Activated CD4-positive, alpha-beta T cell treated with anti-CD3 and anti-CD28 coated beads, Interleukin-2, amount 50 U/mL, for 4 hours (primary cell): ENCODE data around the gene VSTM2B.
"Not testable (repeated sequence)": the region's sequence is repeated elsewhere in the genome, so short reads cannot be mapped to it uniquely, and the experiment has no call there.

Experiments
- DNase-seq, 2 experiments: peaks; one replicate each; pipeline ENCODE4 v3.0.0-alpha.2; 2020

Gene VSTM2B

GRCh38 chr19:29532956-29533355, 7.2 kb downstream of the VSTM2B start:
- no peak for DNase-seq

- no peak for DNase-seq
These were observed 8.1 kb downstream of the VSTM2B start for GRCh38 chr19:29533578-29534544.

- no peak for DNase-seq
These were observed 9.5 kb downstream of the VSTM2B start for GRCh38 chr19:29535214-29535831.

GRCh38 chr19:29535984-29536508, 10.3 kb downstream of the VSTM2B start:
- DNase-seq: no peak

- no peak for DNase-seq
These were observed 11.4 kb downstream of the VSTM2B start for GRCh38 chr19:29537181-29537580.

DNA sequence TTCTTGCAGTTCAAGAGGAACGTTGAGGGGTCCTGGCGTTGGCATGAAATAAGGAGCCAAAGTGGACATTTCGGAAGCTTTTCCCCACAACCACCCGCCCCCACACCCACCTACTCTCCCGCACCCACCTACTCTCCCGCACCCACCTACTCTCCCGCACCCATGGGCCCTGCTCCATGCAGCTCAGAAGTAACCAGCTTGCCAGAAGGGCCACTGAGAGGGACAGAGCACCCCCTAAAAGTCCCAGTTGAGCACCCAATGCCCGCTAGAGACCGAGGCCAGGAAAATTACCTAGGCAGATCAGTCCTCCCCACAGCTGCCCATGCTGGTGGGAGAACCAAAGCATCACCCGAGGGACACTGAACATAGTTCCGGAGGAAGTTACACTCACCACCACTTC, 11.8 kb downstream of the VSTM2B start:
- no peak for DNase-seq

- no peak for DNase-seq
These were observed 12.4 kb downstream of the VSTM2B start for GRCh38 chr19:29538146-29538545.

DNA sequence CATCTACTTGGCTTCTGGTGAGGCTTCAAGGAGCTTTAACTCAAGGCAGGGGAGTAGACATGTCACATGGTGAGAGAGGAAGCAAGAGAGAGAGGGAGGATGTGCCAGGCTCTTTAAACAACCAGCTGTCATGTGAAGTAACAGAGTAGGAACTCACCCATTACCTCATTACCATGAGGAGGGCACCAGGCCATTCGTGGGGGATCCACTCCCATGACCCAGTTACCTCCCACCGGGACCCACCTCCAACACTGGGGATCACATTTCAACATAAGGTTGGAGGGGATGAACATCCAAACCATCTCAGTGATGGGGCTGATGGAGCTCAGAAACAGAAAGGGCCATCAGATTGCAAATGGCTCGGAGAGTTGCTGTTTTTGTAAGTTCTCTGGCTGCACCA, 12.9 kb downstream of the VSTM2B start:
- DNase-seq: no peak

DNA sequence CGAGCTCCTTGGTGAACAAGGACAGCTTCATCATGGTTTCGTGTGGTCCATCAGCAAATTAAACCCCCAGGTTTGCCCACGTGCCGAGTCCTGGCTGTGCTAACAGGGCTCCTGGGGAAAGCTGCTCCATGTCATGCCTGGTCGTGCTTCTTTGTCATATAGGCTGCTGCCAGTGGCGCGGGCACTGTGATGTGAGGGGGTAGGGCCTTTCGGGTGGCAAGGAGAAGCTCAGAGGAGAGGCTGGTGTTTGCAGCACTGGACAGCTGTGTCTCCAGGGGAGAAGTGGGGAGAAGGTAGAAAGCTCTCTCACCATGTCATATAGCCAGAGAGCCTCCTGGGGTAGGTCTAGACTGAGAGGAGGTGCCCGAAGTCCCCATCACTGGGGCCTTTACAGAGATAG, 13.3 kb downstream of the VSTM2B start:
- DNase-seq: no peak

GRCh38 chr19:29539670-29540069, 13.9 kb downstream of the VSTM2B start:
- no peak for DNase-seq

- no peak for DNase-seq
These were observed 14.3 kb downstream of the VSTM2B start for GRCh38 chr19:29540114-29540513.

GRCh38 chr19:29541473-29542253, 15.9 kb downstream of the VSTM2B start:
- no peak for DNase-seq

GRCh38 chr19:29542327-29542726, 16.5 kb downstream of the VSTM2B start:
- DNase-seq: no peak

DNA sequence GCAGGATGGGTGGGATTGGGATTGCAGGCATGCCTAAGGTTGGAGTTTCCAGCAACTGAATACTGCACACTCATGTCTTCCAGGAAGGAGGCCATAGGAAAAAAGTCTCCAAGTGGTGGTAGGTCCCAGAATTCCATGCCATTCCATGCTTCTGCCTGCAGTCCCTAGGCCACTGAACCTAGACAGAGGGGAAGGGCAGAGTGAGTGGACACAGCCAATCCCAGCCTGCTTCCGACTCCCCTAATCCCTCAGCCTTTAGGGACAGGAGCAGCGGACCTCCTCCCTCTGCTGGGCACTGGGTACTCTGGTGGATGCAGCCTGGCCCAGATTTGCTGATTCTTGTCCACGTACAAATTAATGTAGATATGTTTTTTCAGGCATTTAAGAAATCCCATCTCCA, 17.0 kb downstream of the VSTM2B start:
- no peak for DNase-seq

DNA sequence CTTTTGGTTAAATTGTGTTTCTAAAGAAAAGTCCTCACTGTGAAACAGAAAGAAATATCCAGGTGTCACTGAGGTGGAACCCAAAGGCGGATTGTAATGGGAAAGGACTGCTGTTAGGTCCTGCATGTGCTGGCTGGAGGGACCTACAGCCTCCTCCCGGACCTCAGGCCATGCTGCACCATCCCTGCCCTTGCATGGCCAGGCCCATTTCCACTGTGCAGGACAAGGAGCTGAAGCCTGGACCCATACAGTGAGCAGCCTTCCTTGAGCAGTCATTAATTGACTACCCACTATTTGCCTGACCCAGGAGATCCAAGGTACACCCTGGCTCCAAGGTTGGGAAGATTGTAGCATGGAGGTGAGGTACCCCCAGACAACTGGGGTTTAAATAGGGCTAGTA, 17.6 kb downstream of the VSTM2B start:
- no peak for DNase-seq

GRCh38 chr19:29544656-29545360, 19.0 kb downstream of the VSTM2B start:
- DNase-seq: no peak

DNA sequence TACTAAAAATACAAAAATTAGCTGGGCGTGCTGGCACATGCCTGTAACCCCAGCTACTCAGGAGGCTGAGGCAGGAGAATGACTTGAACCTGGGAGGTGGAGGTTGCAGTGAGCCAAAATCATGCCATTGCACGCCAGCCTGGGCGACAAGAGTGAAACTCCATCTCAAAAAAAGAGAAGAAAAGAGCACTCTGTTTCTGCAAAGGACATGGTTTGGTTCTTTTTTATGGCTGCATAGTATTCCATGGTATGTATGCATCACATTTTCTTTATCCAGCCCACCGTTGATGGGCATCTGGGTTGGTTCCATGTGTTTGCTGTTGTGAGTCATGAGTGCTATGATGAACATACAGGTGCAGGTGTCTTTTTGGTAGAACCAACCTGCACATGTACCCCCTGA, 19.7 kb downstream of the VSTM2B start:
- not testable (repeated sequence) for DNase-seq

DNA sequence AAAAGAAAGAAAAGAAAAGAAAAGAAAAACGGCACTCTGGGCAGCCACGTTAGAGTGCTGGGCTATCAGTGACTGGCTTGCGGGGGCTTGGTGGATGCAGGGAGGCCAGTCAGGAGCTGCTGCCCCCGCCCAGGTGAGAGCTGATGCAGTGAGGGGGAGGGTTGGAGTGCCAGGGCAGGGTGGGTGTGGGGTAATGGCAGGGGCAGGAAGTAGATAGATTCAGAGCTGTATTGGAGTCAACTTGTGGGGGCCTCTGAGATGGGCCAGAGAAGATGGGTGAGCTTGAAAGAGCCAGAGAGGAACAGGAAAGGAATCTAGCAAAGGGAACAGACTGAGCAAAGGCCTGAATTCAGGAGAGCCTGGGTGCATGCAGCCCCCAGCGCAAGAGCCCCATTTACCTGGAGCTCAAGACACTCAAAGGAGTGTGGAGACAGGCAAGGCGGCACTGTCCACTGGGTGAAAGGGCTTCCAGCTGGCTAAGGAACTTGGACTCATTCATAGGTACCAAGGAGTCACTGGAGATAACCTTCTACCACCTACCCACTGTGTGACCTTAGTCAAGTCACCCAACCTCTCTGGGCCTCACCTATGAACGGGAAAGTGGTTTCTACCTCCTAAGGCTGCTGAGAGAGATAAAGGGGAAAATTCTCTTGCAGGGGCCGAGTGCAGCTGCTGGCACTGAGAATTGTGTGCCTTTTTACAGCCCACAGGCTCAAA, 20.2 kb downstream of the VSTM2B start:
- no peak for DNase-seq

DNA sequence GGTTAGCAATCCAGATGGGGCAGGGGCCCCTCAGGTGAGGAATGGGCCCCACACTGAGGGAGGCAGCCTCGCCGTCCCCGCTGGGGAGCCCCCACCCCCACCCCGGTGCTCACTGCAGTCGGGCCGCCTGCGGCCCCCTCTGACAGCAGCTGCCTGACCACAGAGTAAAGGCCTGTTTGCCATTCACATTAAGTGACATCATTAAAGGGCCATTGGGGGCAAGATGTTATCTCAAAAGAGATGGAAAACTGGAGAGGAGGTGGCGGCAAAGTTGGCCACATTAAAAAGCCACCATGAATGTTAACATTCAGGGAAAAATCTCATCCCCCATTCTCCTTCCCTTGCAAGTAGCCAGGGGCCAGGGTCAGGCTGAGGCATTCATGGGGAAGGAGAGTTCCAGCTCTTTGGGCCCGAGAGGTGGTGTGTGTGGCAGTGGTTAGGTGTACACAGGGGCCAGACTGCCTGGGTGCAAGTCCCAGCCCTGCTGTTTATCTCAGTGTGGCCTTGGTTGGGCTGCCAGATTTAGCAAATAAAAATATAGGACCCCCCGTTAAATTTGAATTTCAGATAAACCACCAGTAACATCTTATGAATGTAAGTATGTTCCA, 20.9 kb downstream of the VSTM2B start:
- DNase-seq: no peak

DNA sequence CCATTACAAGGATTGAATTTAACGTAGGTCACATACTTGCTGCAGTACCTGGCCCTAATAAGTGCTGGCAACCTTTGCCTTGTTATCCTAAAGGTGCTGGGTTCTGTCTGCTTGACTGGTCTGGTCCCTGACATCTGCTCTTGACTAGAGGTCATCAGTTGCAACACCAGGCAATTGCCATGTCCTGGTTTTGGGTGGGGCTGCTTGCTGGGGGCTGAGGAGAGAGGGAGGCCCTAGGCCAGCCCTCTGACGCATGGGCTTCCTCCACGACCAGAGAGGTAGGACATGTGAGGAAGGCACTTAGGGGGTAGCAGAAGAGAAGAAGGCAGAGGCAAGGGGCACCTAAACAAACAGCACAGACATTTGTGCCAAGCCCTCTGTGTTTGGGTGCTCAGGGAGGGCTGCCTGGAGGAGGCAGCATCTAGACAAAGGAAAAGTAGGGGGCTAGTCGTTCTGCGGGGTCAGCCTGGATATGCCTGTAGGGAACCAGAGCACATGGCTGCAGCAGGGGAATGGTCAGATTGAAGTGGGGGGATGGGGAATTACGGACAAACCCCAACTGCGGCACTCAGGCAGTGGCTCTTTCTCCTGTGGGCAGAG, 21.7 kb downstream of the VSTM2B start:
- DNase-seq: no peak

DNA sequence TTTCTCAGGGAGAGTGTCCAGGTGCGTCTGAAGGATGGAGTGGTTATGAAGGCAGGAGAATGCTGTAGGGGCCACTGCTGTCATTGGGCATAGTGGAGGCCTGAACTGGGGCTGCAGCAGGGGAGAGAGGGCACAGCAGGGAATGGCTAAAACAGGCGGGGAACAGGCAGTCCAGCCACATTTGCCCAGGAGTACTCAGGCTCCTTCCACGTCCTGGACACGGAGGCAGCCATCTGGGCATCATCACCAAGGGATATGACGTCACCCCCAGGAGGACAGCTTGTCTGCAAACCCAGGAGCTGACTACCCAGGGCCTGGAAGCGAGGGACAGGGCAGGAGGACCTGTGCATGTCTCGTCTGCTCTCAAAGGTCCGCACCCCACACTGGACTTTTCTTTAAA, 22.2 kb downstream of the VSTM2B start:
- no peak for DNase-seq
